Neuronal stem cell (in vitro differentiated cells): ENCODE data around the gene WNT10A.

ENCODE experiments used
- DNase-seq: peaks from one replicate; pipeline ENCODE4 v3.0.0-alpha.2; 2013; ENCODE audit warnings: low spot score
- H2AFZ ChIP-seq: one replicate; pipeline ENCODE4 v1.6.1; 2013; ENCODE audit warnings: mild to moderate bottlenecking, low read length, inconsistent platforms
- H2AK5ac ChIP-seq: 2 replicates; pipeline ENCODE4 v1.6.1; 2013; ENCODE audit warnings: low read depth, mild to moderate bottlenecking, inconsistent platforms, low read length, moderate library complexity, mixed read lengths
- H2BK120ac ChIP-seq: 2 replicates; pipeline ENCODE4 v1.6.1; 2013; ENCODE audit warnings: low read depth, mild to moderate bottlenecking, inconsistent platforms, low read length, moderate library complexity, mixed read lengths
- H2BK12ac ChIP-seq: one replicate; pipeline ENCODE4 v1.6.1; 2013; ENCODE audit warnings: low read length, inconsistent platforms
- H2BK15ac ChIP-seq: 2 replicates; pipeline ENCODE4 v1.6.1; 2013; ENCODE audit warnings: mild to moderate bottlenecking, low read length, inconsistent platforms, mixed read lengths
- H2BK5ac ChIP-seq: one replicate; pipeline ENCODE4 v1.6.1; 2013; ENCODE audit warnings: inconsistent platforms, mild to moderate bottlenecking, low read length, moderate library complexity
- H3K14ac ChIP-seq: one replicate; pipeline ENCODE4 v1.6.1; 2013; ENCODE audit warnings: low read length, inconsistent platforms
- H3K18ac ChIP-seq: 2 replicates; pipeline ENCODE4 v1.6.1; 2013; ENCODE audit warnings: low read length, inconsistent platforms
- H3K23ac ChIP-seq: 2 replicates; pipeline ENCODE4 v1.6.1; 2013; ENCODE audit warnings: low read depth, mild to moderate bottlenecking, mixed read lengths, low read length, inconsistent platforms; ENCODE audit not compliant: poor library complexity
- H3K27ac ChIP-seq: replicated peaks from 3 replicates; pipeline ENCODE4 v1.5.1; 2013; ENCODE audit warnings: low read length, inconsistent platforms
- H3K27me3 ChIP-seq, 3 experiments: 2 replicates each; pipeline ENCODE4 v1.6.1; 2013; ENCODE audit warnings: low read length in 3 of 3, mild to moderate bottlenecking in 2 of 3, inconsistent platforms in 1 of 3, low read depth in 1 of 3, mixed read lengths in 1 of 3, moderate library complexity in 1 of 3; ENCODE audit not compliant: control insufficient read depth in 3 of 3, insufficient read depth in 3 of 3
- H3K36me3 ChIP-seq, 2 donors: replicated peaks in 1 of 2; 2 replicates each; pipeline ENCODE4 v1.6.1; 2013; ENCODE audit warnings: low read length in 2 of 2; ENCODE audit not compliant: control insufficient read depth in 2 of 2, insufficient read depth in 2 of 2
- H3K4ac ChIP-seq: 2 replicates; pipeline ENCODE4 v1.6.1; 2013; ENCODE audit warnings: inconsistent platforms, mild to moderate bottlenecking, low read length, moderate library complexity
- H3K4me1 ChIP-seq, 2 donors: 1 replicate in 1 of 2; 2 replicates in 1 of 2; pipeline ENCODE4 v1.6.1; 2013; ENCODE audit warnings: low read length in 2 of 2, low read depth in 1 of 2; ENCODE audit not compliant: control insufficient read depth in 2 of 2, insufficient read depth in 1 of 2
- H3K4me2 ChIP-seq: one replicate; pipeline ENCODE4 v1.6.1; 2013; ENCODE audit warnings: mild to moderate bottlenecking, low read length, inconsistent platforms; ENCODE audit not compliant: insufficient read depth, poor library complexity, severe bottlenecking
- H3K4me3 ChIP-seq, 2 donors: 2 replicates each; pipeline ENCODE4 v1.5.1; 2013; ENCODE audit warnings: low read length in 2 of 2, mild to moderate bottlenecking in 2 of 2, inconsistent platforms in 1 of 2, moderate library complexity in 1 of 2
- H3K79me1 ChIP-seq: one replicate; pipeline ENCODE4 v1.6.1; 2013; ENCODE audit warnings: low read depth, mild to moderate bottlenecking, inconsistent platforms, low read length, moderate library complexity
- H3K9ac ChIP-seq: one replicate; pipeline ENCODE4 v1.6.1; 2013; ENCODE audit warnings: mild to moderate bottlenecking, low read depth, low read length, inconsistent platforms; ENCODE audit not compliant: poor library complexity
- H3K9me3 ChIP-seq, 2 donors: replicated peaks in 1 of 2; 2 replicates each; pipeline versions ENCODE3 to v1.6.1; 2013; ENCODE audit warnings: low read length in 2 of 2, mild to moderate bottlenecking in 2 of 2, inconsistent platforms in 1 of 2, low read depth in 1 of 2, mixed read lengths in 1 of 2, moderate library complexity in 1 of 2; ENCODE audit not compliant: control insufficient read depth in 2 of 2, insufficient read depth in 1 of 2
- H4K8ac ChIP-seq: one replicate; pipeline ENCODE4 v1.6.1; 2013; ENCODE audit warnings: low read depth, mild to moderate bottlenecking, inconsistent platforms, low read length, moderate library complexity
- H4K91ac ChIP-seq: one replicate; pipeline ENCODE4 v1.6.1; 2013; ENCODE audit warnings: low read length, low read depth, mild to moderate bottlenecking, inconsistent platforms; ENCODE audit not compliant: poor library complexity
- WGBS, 2 donors: extraction: QIAGEN DNeasy Blood & Tissue Kit; methylation state at CpG; one replicate each; pipeline ENCODE4 v1.1.7; 2013; ENCODE audit warnings: missing lambda C conversion rate in 2 of 2, mixed read lengths in 1 of 2; ENCODE audit not compliant: insufficient read length in 2 of 2, insufficient replicate concordance in 1 of 2; ENCODE audit errors: extremely low coverage in 2 of 2; 5-methylcytosine and 5-hydroxymethylcytosine counted together

Gene WNT10A

GRCh38 chr2:218880859-218881594, 375 bp downstream of the WNT10A start:
- Histone ChIP-seq H2AFZ (no peak overlapping the region), H4K91ac (no peak overlapping the region), H3K4me2 (no peak overlapping the region), H2AK5ac (no peak overlapping the region), H2BK15ac (no peak overlapping the region), H3K23ac (no peak overlapping the region), H3K27ac (no peak overlapping the region), H3K4me3 (no peak overlapping the region), H2BK5ac (peak overlapping the region; percentile 31), H4K8ac (no peak overlapping the region), H3K9me3 (no peaks in the 10 kb centered on the region), H3K4me1 (peaks cover 8 to 19% of the 10 kb centered on the region in 2 donors), H3K18ac (no peak overlapping the region), H2BK12ac (no peak overlapping the region), H3K9ac (no peak overlapping the region), H3K36me3 (no peaks in the 10 kb centered on the region), H3K4ac (no peak overlapping the region), H3K27me3 (peaks cover 31 to 98% (median 91%) of the 10 kb centered on the region in 3 experiments), H2BK120ac (no peak overlapping the region), H3K14ac (no peak overlapping the region), H3K79me1 (no peaks in the 10 kb centered on the region)
- DNase-seq = no peak
- WGBS, 2 donors = no CpG with 5 or more reads among the region's 24 CpGs

DNA sequence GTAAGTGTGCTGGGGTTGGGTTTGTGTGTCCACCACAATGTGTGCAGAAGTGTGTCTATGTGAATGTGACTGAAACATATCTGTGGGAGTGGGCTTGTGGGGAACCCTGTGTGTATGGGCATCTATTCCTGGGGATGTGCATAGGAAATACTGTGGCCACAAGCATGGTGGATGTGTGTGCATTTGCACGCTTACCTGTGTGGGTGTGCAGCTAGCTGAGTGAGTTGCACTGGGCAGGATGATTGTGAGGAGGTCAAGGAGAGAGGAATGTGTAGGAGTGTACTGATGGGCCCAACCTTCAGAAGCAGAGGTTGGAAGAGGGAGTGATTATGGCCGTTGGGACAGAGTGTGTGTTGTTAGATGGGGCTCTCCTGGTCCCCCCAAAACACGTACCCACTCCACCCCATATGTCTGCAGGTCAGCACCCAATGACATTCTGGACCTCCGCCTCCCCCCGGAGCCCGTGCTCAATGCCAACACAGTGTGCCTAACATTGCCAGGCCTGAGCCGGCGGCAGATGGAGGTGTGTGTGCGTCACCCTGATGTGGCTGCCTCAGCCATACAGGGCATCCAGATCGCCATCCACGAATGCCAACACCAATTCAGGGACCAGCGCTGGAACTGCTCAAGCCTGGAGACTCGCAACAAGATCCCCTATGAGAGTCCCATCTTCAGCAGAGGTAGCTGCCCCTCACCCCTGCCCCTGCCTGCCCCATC, 1.2 kb downstream of the WNT10A start:
- Histone ChIP-seq H3K4me3 (no peak overlapping the region), H4K91ac (no peak overlapping the region), H3K27ac (no peak overlapping the region), H2AFZ (no peak overlapping the region), H3K4ac (no peak overlapping the region), H3K14ac (no peak overlapping the region), H3K18ac (no peak overlapping the region), H4K8ac (no peak overlapping the region), H2BK15ac (no peak overlapping the region), H3K79me1 (no peaks in the 10 kb centered on the region), H3K4me1 (peaks cover 11 to 20% of the 10 kb centered on the region in 2 donors), H2BK12ac (no peak overlapping the region), H2BK5ac (no peak overlapping the region), H3K23ac (no peak overlapping the region), H3K4me2 (no peak overlapping the region), H3K36me3 (no peaks in the 10 kb centered on the region), H2AK5ac (no peak overlapping the region), H3K9ac (no peak overlapping the region), H2BK120ac (no peak overlapping the region), H3K27me3 (peaks cover 31 to 95% (median 90%) of the 10 kb centered on the region in 3 experiments), H3K9me3 (no peaks in the 10 kb centered on the region)
- WGBS, 2 donors = no CpG with 5 or more reads among the region's 13 CpGs
- DNase-seq = no peak

GRCh38 chr2:218882461-218882816, 1.8 kb downstream of the WNT10A start:
- Histone ChIP-seq H3K18ac (no peak overlapping the region), H3K4me2 (no peak overlapping the region), H4K8ac (no peak overlapping the region), H2BK15ac (no peak overlapping the region), H3K9ac (no peak overlapping the region), H2BK5ac (no peak overlapping the region), H3K4me1 (peaks cover 11 to 19% of the 10 kb centered on the region in 2 donors), H4K91ac (no peak overlapping the region), H3K23ac (no peak overlapping the region), H3K27me3 (peaks cover 31 to 95% (median 86%) of the 10 kb centered on the region in 3 experiments), H3K4ac (no peak overlapping the region), H3K9me3 (no peaks in the 10 kb centered on the region), H2AFZ (no peak overlapping the region), H3K14ac (no peak overlapping the region), H3K4me3 (no peak overlapping the region), H3K27ac (no peak overlapping the region), H2AK5ac (no peak overlapping the region), H3K36me3 (no peaks in the 10 kb centered on the region), H2BK12ac (no peak overlapping the region), H3K79me1 (no peaks in the 10 kb centered on the region), H2BK120ac (no peak overlapping the region)
- no peak for DNase-seq
- WGBS, 2 donors = no CpG with 5 or more reads among the region's 1 CpG

- no peak overlapping the region for H2BK5ac ChIP-seq
- no peaks in the 10 kb centered on the region for H3K9me3 ChIP-seq
- H3K27me3 ChIP-seq = peaks cover 31 to 95% (median 82%) of the 10 kb centered on the region in 3 experiments
- no peak overlapping the region for H3K27ac ChIP-seq
- H3K18ac ChIP-seq = no peak overlapping the region
- H2BK12ac ChIP-seq = no peak overlapping the region
- H3K4ac ChIP-seq = no peak overlapping the region
- H3K4me1 ChIP-seq = peaks cover 11 to 16% of the 10 kb centered on the region in 2 donors
- H3K9ac ChIP-seq = no peak overlapping the region
- no peak overlapping the region for H3K4me3 ChIP-seq
- no peak overlapping the region for H4K8ac ChIP-seq
- peak overlapping the region; percentile 2 for H3K4me2 ChIP-seq
- no peak overlapping the region for H2BK120ac ChIP-seq
- H2BK15ac ChIP-seq = no peak overlapping the region
- H3K14ac ChIP-seq = no peak overlapping the region
- H4K91ac ChIP-seq = no peak overlapping the region
- no peaks in the 10 kb centered on the region for H3K36me3 ChIP-seq
- H3K23ac ChIP-seq = no peak overlapping the region
- H2AFZ ChIP-seq = no peak overlapping the region
- no peak for DNase-seq
- no CpG with 5 or more reads among the region's 4 CpGs for WGBS, 2 donors
- H3K79me1 ChIP-seq = no peaks in the 10 kb centered on the region
- H2AK5ac ChIP-seq = no peak overlapping the region
Measured at GRCh38 chr2:218882866-218883366, 2.3 kb downstream of the WNT10A start.
